WERI-Rb-1 (cell line): ENCODE measurements around the gene TRIM5.
"Not testable (repeated sequence)": the region's sequence is repeated elsewhere in the genome, so short reads cannot be mapped to it uniquely, and the experiment has no call there.

Experiments used
- DNase-seq: peaks from one replicate; pipeline ENCODE4 v3.0.0-alpha.2; 2020
- H3K27ac ChIP-seq: fragments of 250-450 bp; sonication (Bioruptor Pico); 2 replicates; pipeline ENCODE4 v1.5.1; 2020; ENCODE audit warnings: mild to moderate bottlenecking, moderate library complexity
- H3K27me3 ChIP-seq: fragments of 250-450 bp; sonication (Bioruptor Pico); 2 replicates; pipeline ENCODE4 v1.5.1; 2021; ENCODE audit warnings: mild to moderate bottlenecking, low read depth, moderate library complexity; ENCODE audit not compliant: insufficient read depth, severe bottlenecking
- H3K36me3 ChIP-seq: fragments of 250-450 bp; sonication (Bioruptor Pico); 2 replicates; pipeline ENCODE4 v1.5.1; 2020; ENCODE audit warnings: mild to moderate bottlenecking, moderate library complexity
- H3K4me3 ChIP-seq: 2 replicates; pipeline ENCODE4 v1.5.1; 2011; ENCODE audit warnings: low read depth, mild to moderate bottlenecking, control low read depth, low read length
- H3K9me3 ChIP-seq: fragments of 250-450 bp; sonication (Bioruptor Pico); 2 replicates; pipeline ENCODE4 v1.5.1; 2021; ENCODE audit warnings: mild to moderate bottlenecking, moderate library complexity; ENCODE audit not compliant: severe bottlenecking
- CTCF ChIP-seq: IDR thresholded peaks from 2 replicates; pipeline ENCODE4 v1.5.1; 2011; ENCODE audit warnings: low read depth, mild to moderate bottlenecking, control low read depth, inconsistent platforms, low read length

TRIM5 gene

DNA sequence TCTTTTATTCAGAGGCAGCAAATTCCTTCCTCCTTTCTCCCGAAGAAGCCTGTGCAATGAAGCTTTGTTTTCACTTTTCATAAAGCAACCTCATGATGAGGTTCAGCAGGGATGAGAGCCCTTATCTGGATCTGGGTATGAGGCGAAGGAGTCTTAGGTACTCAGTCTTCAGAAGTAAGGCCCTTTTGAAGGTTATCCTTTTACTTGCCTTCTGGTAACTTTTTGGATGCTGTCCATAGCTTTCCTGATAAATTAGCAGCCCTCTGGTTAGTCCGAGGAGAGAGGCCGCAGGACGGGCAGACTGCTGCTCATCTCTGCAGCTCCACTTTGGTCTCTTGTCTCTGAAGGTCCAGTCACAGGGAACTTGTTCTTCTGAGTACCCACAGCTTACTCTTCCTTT, 5.9 kb upstream of the TRIM5 start:
- H3K4me3 ChIP-seq, result no peak overlapping the region
- DNase-seq, result no peak

GRCh38 chr11:5690216-5690615, 5.3 kb upstream of the TRIM5 start:
- H3K27ac ChIP-seq, result no peak overlapping the region
- no peak for DNase-seq
- H3K27me3 ChIP-seq, result peaks cover 70% of the 10 kb centered on the region

More for the DNA sequence above, 5.9 kb upstream of the TRIM5 start:
- Histone ChIP-seq H3K36me3 (no peaks in the 10 kb centered on the region), H3K9me3 (no peaks in the 10 kb centered on the region), H3K27ac (no peak overlapping the region), H3K27me3 (peaks cover 68% of the 10 kb centered on the region)
- TF ChIP-seq CTCF, result no peak

DNA sequence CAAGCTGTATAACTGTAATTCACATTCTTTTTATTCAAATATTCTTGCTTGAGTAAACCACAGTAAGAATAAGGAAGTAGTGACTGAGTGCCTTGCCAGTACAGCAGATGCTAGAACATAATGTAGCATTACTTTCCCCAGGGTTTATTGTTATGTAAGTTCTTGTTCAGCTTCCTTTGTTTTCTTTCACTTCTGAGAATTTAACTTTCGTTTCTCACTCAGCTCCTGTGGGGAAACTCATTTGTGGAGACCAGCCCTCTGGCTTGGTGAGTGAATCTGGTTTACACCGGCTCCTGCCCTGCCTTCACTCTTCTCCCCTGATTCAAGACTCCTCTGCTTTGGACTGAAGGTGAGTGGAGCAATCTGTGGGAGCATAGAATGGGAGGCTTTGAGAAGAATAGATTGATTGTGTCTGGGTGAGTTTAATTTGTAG, 4.7 kb upstream of the TRIM5 start, which contains the start of gene TRIM22:
TSS of gene TRIM22 (plus strand) at position 240 of the 433 bp plus-strand sequence. CDS start 6,443 bp downstream, outside the sequence.
- Histone ChIP-seq H3K4me3 (no peak within 1 kb of the TSS), H3K27me3 (peaks cover 70% of the 10 kb centered on the region), H3K36me3 (no peaks in the 10 kb centered on the region), H3K27ac (no peak within 1 kb of the TSS), H3K9me3 (no peaks in the 10 kb centered on the region)
- TF ChIP-seq CTCF, result no peak
- no peak for DNase-seq

More at GRCh38 chr11:5690216-5690615, 5.3 kb upstream of the TRIM5 start:
- Histone ChIP-seq H3K36me3 (no peaks in the 10 kb centered on the region), H3K9me3 (no peaks in the 10 kb centered on the region), H3K4me3 (no peak overlapping the region)
- TF ChIP-seq CTCF, result no peak

- Histone ChIP-seq H3K9me3 (no peaks in the 10 kb centered on the region), H3K27ac (no peak overlapping the region), H3K4me3 (no peak overlapping the region), H3K36me3 (no peaks in the 10 kb centered on the region), H3K27me3 (peaks cover 67% of the 10 kb centered on the region)
- no peak for DNase-seq
- no peak for TF ChIP-seq CTCF
Observed at GRCh38 chr11:5688482-5688881, 3.6 kb upstream of the TRIM5 start.

- no peaks in the 10 kb centered on the region for H3K36me3 ChIP-seq
- H3K27ac ChIP-seq, result no peak overlapping the region
- no peak for DNase-seq
- H3K4me3 ChIP-seq, result no peak overlapping the region
- H3K9me3 ChIP-seq, result no peaks in the 10 kb centered on the region
- H3K27me3 ChIP-seq, result peaks cover 68% of the 10 kb centered on the region
- TF ChIP-seq CTCF, result no peak
Observed at GRCh38 chr11:5686426-5686825, 1.6 kb upstream of the TRIM5 start.

DNA sequence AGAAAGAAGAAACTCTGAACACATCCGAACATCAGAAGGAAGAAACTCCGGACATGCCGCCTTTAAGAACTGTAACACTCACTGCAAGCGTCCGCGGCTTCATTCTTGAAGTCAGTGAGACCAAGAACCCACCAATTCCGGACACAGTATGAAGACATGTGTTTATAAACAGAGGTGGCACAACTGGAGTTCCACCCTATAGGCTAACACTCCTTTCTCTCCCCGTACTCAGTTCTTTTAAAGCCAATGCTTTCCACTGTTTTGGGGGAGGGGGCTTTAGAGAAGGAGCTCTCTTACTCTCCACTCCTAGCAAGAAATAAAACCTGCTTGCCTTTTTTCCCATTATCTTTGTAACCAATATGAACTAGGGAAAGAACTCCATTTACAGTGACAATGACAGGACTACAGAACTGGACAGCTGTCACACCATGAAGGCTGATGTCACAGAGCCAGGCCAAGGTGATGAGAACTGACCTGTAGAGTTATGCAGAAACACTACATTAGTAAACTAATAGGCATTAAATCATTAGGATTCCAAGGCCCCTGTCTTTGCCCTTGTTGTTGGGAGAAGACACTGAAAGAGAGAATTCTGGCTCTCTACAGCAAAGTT, 733 bp downstream of the TRIM5 start:
- no peak for DNase-seq
- Histone ChIP-seq H3K27me3 (peaks cover 66% of the 10 kb centered on the region), H3K4me3 (no peak overlapping the region), H3K27ac (no peak overlapping the region), H3K36me3 (no peaks in the 10 kb centered on the region), H3K9me3 (no peaks in the 10 kb centered on the region)
- no peak for TF ChIP-seq CTCF

- not testable (repeated sequence) for H3K27ac ChIP-seq, DNase-seq, H3K9me3 ChIP-seq, H3K36me3 ChIP-seq, H3K4me3 ChIP-seq
- H3K27me3 ChIP-seq, result peaks cover 66% of the 10 kb centered on the region
Observed at GRCh38 chr11:5683620-5684019, 1.3 kb downstream of the TRIM5 start.

DNA sequence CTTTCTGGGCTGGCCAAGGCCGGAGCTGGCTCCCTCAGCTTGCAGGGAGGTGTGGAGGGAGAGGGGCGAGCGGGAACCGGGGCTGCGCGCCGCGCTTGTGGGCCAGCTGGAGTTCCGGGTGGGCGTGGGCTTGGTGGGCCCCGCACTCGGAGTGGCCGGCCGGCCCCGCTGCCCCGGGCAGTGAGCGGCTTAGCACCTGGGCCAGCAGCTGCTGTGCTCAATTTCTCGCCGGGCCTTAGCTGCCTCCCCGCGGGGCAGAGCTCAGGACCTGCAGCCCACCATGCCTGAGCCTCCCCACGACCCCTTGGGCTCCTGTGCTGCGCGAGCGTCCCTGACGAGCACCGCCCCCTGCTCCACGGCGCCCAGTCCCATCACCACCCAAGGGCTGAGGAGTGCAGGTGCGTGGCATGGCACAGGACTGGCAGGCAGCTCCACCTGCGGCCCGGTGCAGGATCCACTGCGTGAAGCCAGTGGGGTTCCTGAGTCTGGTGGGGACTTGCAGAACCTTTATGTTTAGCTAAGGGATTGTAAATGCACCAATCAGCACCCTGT, 1.9 kb downstream of the TRIM5 start:
- not testable (repeated sequence) for DNase-seq, H3K36me3 ChIP-seq, H3K27ac ChIP-seq, H3K4me3 ChIP-seq, H3K9me3 ChIP-seq
- peaks cover 68% of the 10 kb centered on the region for H3K27me3 ChIP-seq
